H9 (cell line): ENCODE data around the gene TIMM50. TPM values are rescaled to one million over a fixed set of nuclear protein-coding genes. Genes with fewer than 3 reads are reported as not detected.

Source experiments
- DNase-seq: peaks from one replicate; pipeline ENCODE4 v3.0.0-alpha.2; 2017
- H2AFZ ChIP-seq: one replicate; pipeline ENCODE4 v1.6.1; 2013; ENCODE audit warnings: mild to moderate bottlenecking, low read length, control low read depth, moderate library complexity
- H2AK5ac ChIP-seq: 2 replicates; pipeline ENCODE4 v1.6.1; 2013; ENCODE audit warnings: low read length, control low read depth, mixed read lengths; ENCODE audit not compliant: insufficient read length
- H2BK120ac ChIP-seq: one replicate; pipeline ENCODE4 v1.6.1; 2013; ENCODE audit warnings: low read depth, mild to moderate bottlenecking, low read length, control low read depth, inconsistent platforms; ENCODE audit not compliant: poor library complexity, severe bottlenecking
- H2BK12ac ChIP-seq: 2 replicates; pipeline ENCODE4 v1.6.1; 2013; ENCODE audit warnings: low read length, control low read depth, mixed read lengths, low read depth; ENCODE audit not compliant: insufficient read length
- H2BK15ac ChIP-seq: 2 replicates; pipeline ENCODE4 v1.6.1; 2013; ENCODE audit warnings: low read depth, low read length, control low read depth
- H2BK20ac ChIP-seq: one replicate; pipeline ENCODE4 v1.6.1; 2013; ENCODE audit warnings: low read depth, mild to moderate bottlenecking, low read length, control low read depth, inconsistent platforms; ENCODE audit not compliant: poor library complexity, severe bottlenecking
- H2BK5ac ChIP-seq: 2 replicates; pipeline ENCODE4 v1.6.1; 2013; ENCODE audit warnings: low read length, control low read depth, mixed read lengths; ENCODE audit not compliant: insufficient read length
- H3K14ac ChIP-seq: 2 replicates; pipeline ENCODE4 v1.6.1; 2013; ENCODE audit warnings: low read length, control low read depth; ENCODE audit not compliant: insufficient read depth
- H3K18ac ChIP-seq: 2 replicates; pipeline ENCODE4 v1.6.1; 2013; ENCODE audit warnings: low read depth, mild to moderate bottlenecking, mixed read lengths, low read length, control low read depth; ENCODE audit not compliant: insufficient read length
- H3K23ac ChIP-seq: 2 replicates; pipeline ENCODE4 v1.6.1; 2013; ENCODE audit warnings: low read length, control low read depth, mixed read lengths, low read depth; ENCODE audit not compliant: insufficient read length
- H3K23me2 ChIP-seq: 2 replicates; pipeline ENCODE4 v1.6.1; 2013; ENCODE audit warnings: low read depth, mild to moderate bottlenecking, mixed read lengths, low read length, control low read depth; ENCODE audit not compliant: insufficient read length, poor library complexity, severe bottlenecking
- H3K27ac ChIP-seq: 2 replicates; pipeline ENCODE4 v1.5.1; 2013; ENCODE audit warnings: low read length, control low read depth, mixed read lengths, low read depth; ENCODE audit not compliant: insufficient read length
- H3K27me3 ChIP-seq: 2 replicates; pipeline ENCODE4 v1.6.1; 2013; ENCODE audit warnings: low read length, control low read depth, inconsistent platforms; ENCODE audit not compliant: insufficient read depth
- H3K4ac ChIP-seq: 2 replicates; pipeline ENCODE4 v1.6.1; 2013; ENCODE audit warnings: low read depth, mild to moderate bottlenecking, control low read depth, inconsistent platforms, low read length, moderate library complexity
- H3K4me1 ChIP-seq: 2 replicates; pipeline ENCODE4 v1.6.1; 2013; ENCODE audit warnings: low read length, control low read depth, inconsistent platforms; ENCODE audit not compliant: insufficient read depth
- H3K4me2 ChIP-seq: 2 replicates; pipeline ENCODE4 v1.6.1; 2013; ENCODE audit warnings: low read length, control low read depth, mixed read lengths; ENCODE audit not compliant: insufficient read length, insufficient read depth
- H3K56ac ChIP-seq: 2 replicates; pipeline ENCODE4 v1.6.1; 2013; ENCODE audit warnings: low read depth, mild to moderate bottlenecking, mixed read lengths, low read length, control low read depth; ENCODE audit not compliant: insufficient read length
- H3K79me1 ChIP-seq: 2 replicates; pipeline ENCODE4 v1.6.1; 2013; ENCODE audit warnings: low read depth, mild to moderate bottlenecking, moderate library complexity, low read length, control low read depth, inconsistent platforms; ENCODE audit not compliant: insufficient read depth, poor library complexity, severe bottlenecking
- H3K79me2 ChIP-seq: 2 replicates; pipeline ENCODE4 v1.6.1; 2013; ENCODE audit warnings: low read length, control low read depth, inconsistent platforms; ENCODE audit not compliant: insufficient read depth
- H3K9ac ChIP-seq: 2 replicates; pipeline ENCODE4 v1.6.1; 2013; ENCODE audit warnings: low read length, control low read depth, mixed read lengths; ENCODE audit not compliant: insufficient read length; ENCODE audit errors: extremely low read depth
- H3K9me3 ChIP-seq: one replicate; pipeline ENCODE4 v1.6.1; 2013; ENCODE audit warnings: low read depth, low read length, inconsistent platforms; ENCODE audit not compliant: control insufficient read depth
- H3T11ph ChIP-seq: one replicate; pipeline ENCODE4 v1.6.1; 2013; ENCODE audit warnings: mild to moderate bottlenecking, low read length, control low read depth, inconsistent platforms
- H4K20me1 ChIP-seq: one replicate; pipeline ENCODE4 v1.6.1; 2013; ENCODE audit not compliant: control insufficient read depth, insufficient read length, insufficient read depth
- H4K5ac ChIP-seq: 2 replicates; pipeline ENCODE4 v1.6.1; 2013; ENCODE audit warnings: low read depth, mild to moderate bottlenecking, mixed read lengths, low read length, control low read depth; ENCODE audit not compliant: insufficient read length
- H4K8ac ChIP-seq: replicated peaks from 2 replicates; pipeline ENCODE4 v1.6.1; 2013; ENCODE audit warnings: low read length, control low read depth, mixed read lengths, low read depth; ENCODE audit not compliant: insufficient read length
- H4K91ac ChIP-seq: 2 replicates; pipeline ENCODE4 v1.6.1; 2013; ENCODE audit warnings: low read depth, mild to moderate bottlenecking, moderate library complexity, mixed read lengths, low read length, control low read depth; ENCODE audit not compliant: insufficient read length
- H3K27ac Mint-ChIP-seq, 3 experiments: 2 replicates in 2 of 3; 3 replicates in 1 of 3; pipeline ENCODE4 v1.8.0; 2020 to 2021; ENCODE audit warnings: mixed read lengths in 3 of 3, mild to moderate bottlenecking in 1 of 3, moderate library complexity in 1 of 3
- H3K27me3 Mint-ChIP-seq: 2 replicates; pipeline ENCODE4 v1.8.0; 2021; ENCODE audit warnings: low read depth, mild to moderate bottlenecking, moderate library complexity, mixed read lengths
- H3K36me3 Mint-ChIP-seq, 3 experiments: 2 replicates in 2 of 3; 3 replicates in 1 of 3; pipeline ENCODE4 v1.8.0; 2020 to 2021; ENCODE audit warnings: low read depth in 3 of 3, mixed read lengths in 3 of 3; ENCODE audit not compliant: insufficient read depth in 1 of 3
- H3K4me1 Mint-ChIP-seq, 2 experiments: 2 replicates each; pipeline ENCODE4 v1.8.0; 2020; ENCODE audit warnings: mixed read lengths in 2 of 2
- H3K4me3 Mint-ChIP-seq, 2 experiments: 2 replicates in 1 of 2; 3 replicates in 1 of 2; pipeline ENCODE4 v1.8.0; 2020 to 2021; ENCODE audit warnings: mild to moderate bottlenecking in 2 of 2, mixed read lengths in 2 of 2, moderate library complexity in 1 of 2
- H3K9me3 Mint-ChIP-seq, 2 experiments: 2 replicates in 1 of 2; 3 replicates in 1 of 2; pipeline ENCODE4 v1.8.0; 2020; ENCODE audit warnings: mild to moderate bottlenecking in 2 of 2, mixed read lengths in 2 of 2, moderate library complexity in 1 of 2
- CTCF ChIP-seq: fragments of 200-600 bp; sonication (generic); conservative IDR thresholded peaks from 3 replicates; pipeline ENCODE4 v1.8.0; 2021; ENCODE audit warnings: antibody characterized with exemption, mild to moderate bottlenecking
- WGBS: extraction: QIAGEN DNeasy Blood & Tissue Kit; methylation state at CpG from one replicate; pipeline ENCODE4 v1.1.7; 2013; ENCODE audit warnings: missing lambda C conversion rate, low lambda C conversion rate, mixed read lengths; ENCODE audit not compliant: insufficient read length; ENCODE audit errors: extremely low coverage; 5-methylcytosine and 5-hydroxymethylcytosine counted together
- total RNA-seq: library from RNA; stranded (reverse); gene quantifications from 2 replicates; pipeline ENCODE4 v1.2.1, GENCODE V29; 2021

Gene TIMM50
- total RNA-seq, 1 experiment from 2014 or later, result 128 TPM

GRCh38 chr19:39432677-39433025, 48.0 kb upstream of the TIMM50 start:
- TF ChIP-seq CTCF, result no peak
- Histone ChIP-seq H3K4ac (no peak overlapping the region), H3K79me2 (peaks cover 6% of the 10 kb centered on the region; the same call in 1 of the 2 replicates), H3K27ac (no peak overlapping the region), H4K8ac (no peak overlapping the region), H3K4me1 (peaks cover 4% of the 10 kb centered on the region; the same call in 1 of the 2 replicates), H2BK12ac (no peak overlapping the region), H3K4me2 (no peak overlapping the region), H3K18ac (no peak overlapping the region), H2BK5ac (no peak overlapping the region), H3T11ph (no peak overlapping the region), H3K23ac (no peak overlapping the region), H2BK20ac (no peak overlapping the region), H4K5ac (no peak overlapping the region), H2AK5ac (no peak overlapping the region), H3K79me1 (peaks cover 9% of the 10 kb centered on the region), H3K27me3 (no peaks in the 10 kb centered on the region), H3K9ac (no peak overlapping the region), H2BK15ac (no peak overlapping the region), H3K14ac (no peak overlapping the region), H4K20me1 (no peaks in the 10 kb centered on the region), H3K56ac (no peak overlapping the region), H2BK120ac (no peak overlapping the region), H3K23me2 (peaks cover 10% of the 10 kb centered on the region), H2AFZ (no peak overlapping the region), H4K91ac (no peak overlapping the region), H3K9me3 (no peaks in the 10 kb centered on the region)
- H3K36me3 Mint-ChIP-seq, result peaks cover 32 to 40% (median 37%) of the 10 kb centered on the region in 3 experiments
- H3K27ac Mint-ChIP-seq, result peak overlapping the region; percentile 48 to 92 (median 68); a peak in 4 of 7 replicates
- peaks cover 4% of the 10 kb centered on the region for H3K27me3 Mint-ChIP-seq
- H3K4me1 Mint-ChIP-seq, result peaks cover 43 to 53% of the 10 kb centered on the region in 2 experiments
- H3K4me3 Mint-ChIP-seq, result peak overlapping the region; percentile 51 to 100; a peak in 1 of 5 replicates
- H3K9me3 Mint-ChIP-seq, result peaks cover 0 to 7% of the 10 kb centered on the region in 2 experiments; a peak in 2 of 5 replicates
- WGBS, result no CpG with 5 or more reads among the region's 8 CpGs
- no peak for DNase-seq
